Thyroid gland (tissue), 4 donors: ENCODE data around the gene COX5B. TPM values are rescaled to one million over a fixed set of nuclear protein-coding genes. Genes with fewer than 3 reads are reported as not detected.

Experiments
- DNase-seq, 2 donors: peaks; one replicate each; pipeline ENCODE4 v3.0.0-alpha.2; 2019
- H3K27ac ChIP-seq, 3 donors: fragments of 200-600 bp; sonication (generic); 1 replicate in 2 of 3; 2 replicates in 1 of 3; pipeline ENCODE4 v1.5.1; 2016 to 2019; ENCODE audit warnings: mild to moderate bottlenecking in 1 of 3, moderate library complexity in 1 of 3
- H3K27me3 ChIP-seq: fragments of 200-600 bp; sonication (generic); one replicate; pipeline ENCODE4 v1.5.1; 2019
- H3K36me3 ChIP-seq, 2 donors: fragments of 200-600 bp; sonication (generic); one replicate each; pipeline ENCODE4 v1.5.1; 2016 to 2019
- H3K4me1 ChIP-seq, 2 donors: fragments of 200-600 bp; sonication (generic); one replicate each; pipeline ENCODE4 v1.5.1; 2017 to 2019
- H3K4me3 ChIP-seq, 3 donors: fragments of 200-600 bp; sonication (generic); replicated peaks in 1 of 3; 1 replicate in 2 of 3; 2 replicates in 1 of 3; pipeline ENCODE4 v1.5.1; 2016; ENCODE audit warnings: mild to moderate bottlenecking in 1 of 3
- H3K9me3 ChIP-seq: fragments of 200-600 bp; sonication (generic); one replicate; pipeline ENCODE4 v1.5.1; 2017
- CTCF ChIP-seq, 6 experiments: fragments of 200-600 bp in 3 of 6; fragments of 450-650 bp in 3 of 6; sonication (generic) in 3 of 6; IDR thresholded peaks; one replicate each; pipeline ENCODE4 v1.5.1; 2016 to 2019; ENCODE audit warnings: antibody characterized with exemption in 6 of 6, mild to moderate bottlenecking in 2 of 6, inconsistent platforms in 1 of 6, moderate library complexity in 1 of 6
- POLR2A ChIP-seq, 2 donors: fragments of 450-650 bp; IDR thresholded peaks; one replicate each; pipeline ENCODE4 v1.6.1; 2017; ENCODE audit warnings: antibody characterized with exemption in 2 of 2, mild to moderate bottlenecking in 2 of 2, moderate library complexity in 1 of 2
- WGBS, 2 donors: methylation state at CpG; one replicate each; pipeline ENCODE4 v1.1.5; 2017; 5-methylcytosine and 5-hydroxymethylcytosine counted together
- intact Hi-C: fragments of 100-400 bp; cut with DNase I; formaldehyde crosslinking; loops from one replicate; pipeline ENCODE4 v1.15.1; 2023
- total RNA-seq, 4 donors: library from RNA; depleted of rRNA; stranded (reverse); fragments of >200 nt; gene quantifications; one replicate each; pipeline ENCODE4 v1.2.3, GENCODE V29; 2016

The COX5B gene
- total RNA-seq, 4 donors from 2014 or later: 216 to 731 (median 586) TPM

- intact Hi-C loops: no loop called here
- no peaks in the 10 kb centered on the region for H3K36me3 ChIP-seq
- H3K27ac ChIP-seq: no peak overlapping the region
- no peak overlapping the region for H3K4me3 ChIP-seq
- H3K27me3 ChIP-seq: no peaks in the 10 kb centered on the region
- no peak for TF ChIP-seq CTCF (IDR thresholded peaks at IDR 0.05)
- no peak for TF ChIP-seq POLR2A (IDR thresholded peaks at IDR 0.05)
- DNase-seq: no peak
- 87 to 91% methylated on average over 9 of the region's 9 CpGs for WGBS, 2 donors
- H3K4me1 ChIP-seq: no peaks in the 10 kb centered on the region
- H3K9me3 ChIP-seq: no peaks in the 10 kb centered on the region
These were observed 27.5 kb downstream of the COX5B start for GRCh38 chr2:97673182-97673914.

- Histone ChIP-seq H3K36me3 (no peaks in the 10 kb centered on the region), H3K4me3 (no peak overlapping the region), H3K9me3 (no peaks in the 10 kb centered on the region), H3K4me1 (no peaks in the 10 kb centered on the region), H3K27ac (no peak overlapping the region), H3K27me3 (no peaks in the 10 kb centered on the region)
- TF ChIP-seq POLR2A (IDR thresholded peaks at IDR 0.05) (no peak), CTCF (IDR thresholded peaks at IDR 0.05) (no peak)
- WGBS, 2 donors: 82 to 89% methylated on average over 8 of the region's 8 CpGs
- no peak for DNase-seq
- intact Hi-C loops: no loop called here
These were observed 28.0 kb downstream of the COX5B start for GRCh38 chr2:97673915-97674283.

- no peaks in the 10 kb centered on the region for H3K9me3 ChIP-seq
- H3K27ac ChIP-seq: no peak overlapping the region
- H3K27me3 ChIP-seq: no peaks in the 10 kb centered on the region
- TF ChIP-seq POLR2A (IDR thresholded peaks at IDR 0.05) (no peak), CTCF (IDR thresholded peaks at IDR 0.05) (no peak)
- no peaks in the 10 kb centered on the region for H3K4me1 ChIP-seq
- whole genome bisulfite sequencing, 2 donors: 71 to 75% methylated on average over 5 of the region's 5 CpGs
- H3K4me3 ChIP-seq: no peak overlapping the region
- intact Hi-C loops: no loop called here
- DNase-seq: no peak
- no peaks in the 10 kb centered on the region for H3K36me3 ChIP-seq
These were observed 29.7 kb downstream of the COX5B start for GRCh38 chr2:97675430-97676113.

GRCh38 chr2:97676620-97677019 lies 30.8 kb downstream of the COX5B start:
- Histone ChIP-seq H3K4me1 (no peaks in the 10 kb centered on the region), H3K36me3 (no peaks in the 10 kb centered on the region), H3K27ac (no peak overlapping the region), H3K9me3 (no peaks in the 10 kb centered on the region), H3K27me3 (no peaks in the 10 kb centered on the region), H3K4me3 (no peak overlapping the region)
- DNase-seq: no peak
- intact Hi-C loops: no loop called here
- 83 to 94% methylated on average over 1 of the region's 1 CpG for WGBS, 2 donors
- no peak for TF ChIP-seq CTCF (IDR thresholded peaks at IDR 0.05)
- TF ChIP-seq POLR2A (IDR thresholded peaks at IDR 0.05): no peak

GRCh38 chr2:97677480-97677879 lies 31.6 kb downstream of the COX5B start:
- intact Hi-C loops: no loop called here
- TF ChIP-seq POLR2A (IDR thresholded peaks at IDR 0.05): no peak
- no peak for TF ChIP-seq CTCF (IDR thresholded peaks at IDR 0.05)

More at GRCh38 chr2:97677480-97677879, 31.6 kb downstream of the COX5B start:
- no peaks in the 10 kb centered on the region for H3K4me1 ChIP-seq
- no peaks in the 10 kb centered on the region for H3K36me3 ChIP-seq
- no peaks in the 10 kb centered on the region for H3K27me3 ChIP-seq
- H3K4me3 ChIP-seq: no peak overlapping the region
- WGBS, 2 donors: 79 to 82% methylated on average over 2 of the region's 2 CpGs
- H3K9me3 ChIP-seq: no peaks in the 10 kb centered on the region
- no peak for DNase-seq
- H3K27ac ChIP-seq: no peak overlapping the region
